NCI-H128 (cell line): ENCODE data around the gene ZNF765.
A peak's percentile ranks its signal among the peaks of the same experiment; 100 is the strongest.
"Not testable (repeated sequence)": the region's sequence is repeated elsewhere in the genome, so short reads cannot be mapped to it uniquely, and the experiment has no call there.

Experiments
- DNase-seq: peaks from one replicate; lab custom pipeline; 2025; ENCODE audit not compliant: unreplicated experiment; lab: John Stamatoyannopoulos, UW

The ZNF765 gene

GRCh38 chr19:53394974-53395839 lies at the start of gene ZNF765:
TSS of gene ZNF765 (plus strand) at chr19:53395149. CDS start at chr19:53398016, 2,867 bp downstream.
- DNase-seq: peak; percentile 81

- no peak for DNase-seq
Observed at GRCh38 chr19:53355739-53356138, 39.2 kb upstream of the ZNF765 start.

GRCh38 chr19:53357821-53358581 lies 36.9 kb upstream of the ZNF765 start:
- no peak for DNase-seq

GRCh38 chr19:53360056-53360455 lies 34.9 kb upstream of the ZNF765 start:
- not testable (repeated sequence) for DNase-seq

GRCh38 chr19:53365134-53365898 lies 29.6 kb upstream of the ZNF765 start, which contains the start of gene ZNF525:
TSS of gene ZNF525 (plus strand) at chr19:53365705. CDS start at chr19:53372282, 6,577 bp downstream.
- peak; percentile 80 for DNase-seq

GRCh38 chr19:53365899-53366493 lies 29.0 kb upstream of the ZNF765 start:
- DNase-seq: no peak

GRCh38 chr19:53372196-53372595 lies 22.8 kb upstream of the ZNF765 start:
- no peak for DNase-seq

- no peak for DNase-seq
Observed at GRCh38 chr19:53374288-53374687, 20.7 kb upstream of the ZNF765 start.

GRCh38 chr19:53374743-53375142 lies 20.2 kb upstream of the ZNF765 start:
- DNase-seq: no peak

GRCh38 chr19:53381376-53381775 lies 13.6 kb upstream of the ZNF765 start:
- no peak for DNase-seq

GRCh38 chr19:53388168-53388567 lies 6.8 kb upstream of the ZNF765 start:
- DNase-seq: no peak

GRCh38 chr19:53388904-53389303 lies 6.0 kb upstream of the ZNF765 start:
- no peak for DNase-seq

GRCh38 chr19:53389571-53389970 lies 5.4 kb upstream of the ZNF765 start:
- no peak for DNase-seq

- no peak for DNase-seq
Observed at GRCh38 chr19:53389978-53390377, 5.0 kb upstream of the ZNF765 start.

GRCh38 chr19:53394522-53394973 lies 401 bp upstream of the ZNF765 start:
- no peak for DNase-seq

- not testable (repeated sequence) for DNase-seq
Observed at GRCh38 chr19:53395840-53396524, 1.0 kb downstream of the ZNF765 start.

- no peak for DNase-seq
Observed at GRCh38 chr19:53396525-53396868, 1.5 kb downstream of the ZNF765 start.

GRCh38 chr19:53397918-53398317 lies 3.0 kb downstream of the ZNF765 start:
- not testable (repeated sequence) for DNase-seq

- no peak for DNase-seq
Observed at GRCh38 chr19:53409505-53410204, 14.7 kb downstream of the ZNF765 start.
